GM19372 (cell line): Measurements from ENCODE around the gene ATM.
"Not testable (repeated sequence)": the region's sequence is repeated elsewhere in the genome, so short reads cannot be mapped to it uniquely, and the experiment has no call there.

Experiments
- ATAC-seq: cut with Tn5 transposase; IDR thresholded peaks from one replicate; pipeline ENCODE4 v1.9.1; 2021; ENCODE audit warnings: mild to moderate bottlenecking, low read depth, moderate library complexity; ENCODE audit not compliant: unreplicated experiment

The ATM gene

GRCh38 chr11:108368134-108368533 is 145.3 kb downstream of the ATM start:
- ATAC-seq: no peak

GRCh38 chr11:108369064-108369463 is 146.2 kb downstream of the ATM start:
- ATAC-seq: no peak

DNA sequence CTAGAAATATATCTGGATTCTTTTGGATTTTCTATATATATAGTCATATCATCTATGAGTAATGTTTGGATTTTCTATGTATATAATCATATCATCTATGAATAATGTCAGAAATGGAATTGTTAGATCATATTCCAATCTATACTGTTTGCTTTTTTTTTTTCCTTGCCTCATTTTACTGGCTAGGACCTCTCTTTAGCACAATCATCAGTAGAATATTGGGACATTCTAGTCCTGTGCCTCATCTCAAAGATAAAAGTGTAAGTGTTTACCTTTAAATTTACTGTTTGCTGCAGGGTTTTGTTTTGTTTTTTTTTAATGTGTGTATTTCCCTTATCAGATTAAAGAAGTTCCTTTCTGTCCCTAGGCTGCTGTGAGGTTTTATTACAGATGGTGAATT is 147.4 kb downstream of the ATM start:
- ATAC-seq: no peak

DNA sequence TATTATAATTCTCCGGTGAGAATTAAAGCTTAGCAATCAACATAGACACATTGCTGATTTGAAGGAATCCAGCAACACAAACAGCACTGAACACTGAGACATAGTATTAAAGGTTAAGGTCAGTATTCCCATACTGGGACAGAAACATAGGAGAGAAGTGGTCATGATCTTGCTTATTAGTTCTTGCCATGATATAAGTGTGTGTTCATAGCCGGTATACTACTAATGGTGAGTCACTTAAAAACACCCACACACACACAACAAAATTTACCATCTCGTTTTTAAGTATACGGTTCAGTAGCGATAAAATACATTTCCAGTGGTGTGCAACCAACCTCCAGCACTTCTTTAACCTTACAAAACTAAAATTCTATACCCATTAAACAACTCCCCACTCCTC is 148.1 kb downstream of the ATM start:
- ATAC-seq: no peak

GRCh38 chr11:108373505-108373904 is 150.6 kb downstream of the ATM start:
- ATAC-seq: not testable (repeated sequence)

DNA sequence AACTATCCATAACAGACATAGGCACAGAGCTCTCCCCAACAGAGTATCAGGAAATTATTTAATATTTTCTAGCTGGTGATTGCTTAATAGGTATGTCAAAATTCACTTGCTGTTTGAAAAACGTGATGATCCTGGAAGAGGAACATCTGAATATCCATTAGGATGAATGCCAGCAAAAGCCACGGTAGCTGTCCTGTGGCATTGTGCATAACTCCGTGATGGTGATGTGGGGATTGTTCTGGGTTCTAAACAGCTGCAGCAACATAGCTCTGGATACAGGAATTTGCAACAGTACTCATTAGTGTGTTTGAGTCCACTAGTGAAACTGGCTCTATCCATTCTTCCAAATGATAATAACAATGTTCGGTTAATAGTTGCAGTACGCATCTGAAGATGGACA is 165.7 kb downstream of the ATM start:
- ATAC-seq: no peak

GRCh38 chr11:108392353-108392752 is 169.5 kb downstream of the ATM start:
- ATAC-seq: no peak

GRCh38 chr11:108393046-108393445 is 170.2 kb downstream of the ATM start:
- no peak for ATAC-seq

GRCh38 chr11:108394744-108395284 is 171.9 kb downstream of the ATM start:
- no peak for ATAC-seq

DNA sequence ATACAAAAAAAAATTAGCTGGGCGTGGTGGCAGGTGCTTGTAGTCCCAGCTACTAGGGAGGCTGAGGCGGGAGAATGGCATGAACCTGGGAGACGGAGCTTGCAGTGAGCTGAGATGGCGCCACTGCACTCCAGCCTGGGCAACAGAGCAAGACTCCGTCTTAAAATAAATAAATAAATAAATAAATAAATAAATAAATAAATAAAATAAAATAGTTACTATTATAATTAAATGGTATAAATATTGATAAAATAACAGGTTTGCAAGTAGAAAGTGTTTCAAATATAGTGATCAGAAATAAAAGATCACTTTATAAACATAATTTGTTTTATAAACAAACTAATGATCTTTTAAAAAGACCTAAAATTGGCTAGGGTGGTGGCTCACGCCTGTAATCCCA is 173.8 kb downstream of the ATM start:
- ATAC-seq: not testable (repeated sequence)

DNA sequence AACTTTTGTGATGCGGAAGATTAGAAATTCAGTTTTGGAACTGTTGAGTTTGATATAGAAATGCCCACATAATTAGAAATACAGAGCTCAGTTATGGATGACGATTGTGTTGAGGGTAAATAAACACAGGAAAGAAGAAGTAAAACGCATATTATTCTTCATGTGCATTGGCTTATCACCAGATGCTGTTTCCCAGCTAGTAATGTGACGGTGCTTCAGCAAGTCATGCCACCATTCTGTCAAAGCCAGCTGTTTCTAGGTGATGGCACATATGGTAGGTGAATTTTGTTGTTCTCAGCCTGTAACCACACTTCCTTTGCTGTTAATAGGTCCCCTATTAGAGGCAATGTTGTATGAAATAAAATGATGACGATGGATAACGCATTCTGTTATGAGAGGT is 175.6 kb downstream of the ATM start:
- ATAC-seq: no peak

DNA sequence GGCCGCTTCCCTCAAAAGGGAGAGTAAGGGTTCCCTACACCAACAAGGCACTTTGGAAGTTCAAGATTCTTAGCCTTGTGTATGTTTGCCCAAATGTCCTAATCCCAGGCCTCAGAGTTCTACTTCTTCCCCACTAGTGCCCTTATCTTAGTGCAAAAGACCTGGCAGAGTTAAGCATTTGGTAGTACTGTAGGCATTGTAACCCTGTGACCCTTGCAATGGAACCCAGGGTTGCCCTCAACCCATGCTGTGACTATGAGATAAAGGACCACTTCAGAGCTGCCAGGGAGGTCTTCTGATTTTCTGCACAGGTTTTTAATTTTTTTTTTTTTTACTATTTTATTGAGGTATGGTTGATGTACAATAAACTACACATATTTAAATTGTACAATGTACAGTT is 179.4 kb downstream of the ATM start:
- no peak for ATAC-seq

DNA sequence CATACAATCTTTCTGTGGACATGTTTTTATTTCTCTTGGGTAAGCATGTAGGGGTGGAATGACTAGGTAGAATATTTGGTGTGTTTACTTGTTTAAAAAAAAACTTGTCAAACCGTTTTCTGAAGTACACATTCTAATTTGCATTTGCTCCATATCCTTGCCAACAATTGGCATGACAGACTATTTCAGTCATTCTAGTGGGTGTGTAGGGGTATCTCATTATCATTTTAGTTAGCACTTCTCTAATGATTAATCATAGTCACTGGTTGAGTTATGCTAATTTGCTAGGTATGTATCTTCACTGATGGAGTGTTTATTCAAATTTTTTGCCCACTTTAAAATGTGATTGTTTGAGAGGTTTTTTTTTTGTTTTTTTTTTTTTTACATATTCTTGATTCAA is 180.2 kb downstream of the ATM start:
- ATAC-seq: no peak

GRCh38 chr11:108405706-108406105 is 182.8 kb downstream of the ATM start:
- no peak for ATAC-seq

DNA sequence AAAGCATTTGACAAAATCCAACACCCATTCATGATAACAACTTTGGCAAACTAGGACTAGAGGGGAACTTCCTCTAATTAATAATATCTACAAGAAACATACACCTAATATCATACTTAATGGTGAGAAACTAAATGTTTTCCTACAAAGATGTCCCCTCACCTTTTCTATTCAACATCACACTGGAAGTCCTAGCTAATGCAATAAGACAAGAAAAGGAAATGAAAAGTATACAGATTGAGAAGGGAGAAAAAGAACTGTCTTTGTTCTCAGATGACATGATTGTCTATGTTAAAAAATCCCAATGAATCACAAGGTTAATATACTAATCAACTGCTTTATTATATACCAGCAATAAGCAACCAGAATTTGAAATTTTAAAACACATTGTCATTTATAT is 192.1 kb downstream of the ATM start:
- ATAC-seq: no peak

GRCh38 chr11:108417551-108417950 is 194.7 kb downstream of the ATM start:
- not testable (repeated sequence) for ATAC-seq
